NT2/D1 (cell line): Measurements from ENCODE around the gene DHPS.

Source experiments
- SUZ12 ChIP-seq: IDR thresholded peaks from 2 replicates; pipeline ENCODE4 v1.6.1; 2011; ENCODE audit not compliant: insufficient read length, insufficient read depth; ENCODE audit errors: extremely low read depth
- ZNF274 ChIP-seq: IDR thresholded peaks from 2 replicates; pipeline ENCODE4 v1.6.1; 2011; ENCODE audit warnings: mild to moderate bottlenecking, low read depth, low read length

GRCh38 chr19:12628040-12629022 lies 53.3 kb downstream of the DHPS start:
- TF ChIP-seq ZNF274 (peak; percentile 78), SUZ12 (no peak)
